HCT116 (cell line): ENCODE results near the gene MAPK8. TPM values are rescaled to one million over a fixed set of nuclear protein-coding genes. Genes with fewer than 3 reads are reported as not detected.

Source experiments
- ATF3 ChIP-seq: IDR thresholded peaks from 2 replicates; pipeline ENCODE4 v1.6.1; 2012
- CBX3 ChIP-seq: IDR thresholded peaks from 2 replicates; pipeline ENCODE4 v1.6.1; 2012; ENCODE audit warnings: low read depth
- EZH2 ChIP-seq: fragments of 200-600 bp; sonication (generic); IDR thresholded peaks from 2 replicates; pipeline ENCODE4 v1.6.1; 2017; ENCODE audit warnings: antibody characterized with exemption, mixed run types
- POLR2A ChIP-seq: IDR thresholded peaks from 2 replicates; pipeline ENCODE4 v1.7.0; 2011; ENCODE audit warnings: borderline replicate concordance; ENCODE audit not compliant: insufficient read depth, insufficient read length; ENCODE audit errors: extremely low read depth
- POLR2AphosphoS5 ChIP-seq: IDR thresholded peaks from 2 replicates; pipeline ENCODE4 v1.6.1; 2011; ENCODE audit warnings: mild to moderate bottlenecking, low read depth, low read length, moderate library complexity
- RAD21 ChIP-seq: IDR thresholded peaks from 2 replicates; pipeline ENCODE4 v1.6.1; 2012; ENCODE audit warnings: low read depth, mild to moderate bottlenecking
- SRF ChIP-seq: IDR thresholded peaks from 2 replicates; pipeline ENCODE4 v1.6.1; 2012; ENCODE audit warnings: low read depth
- YY1 ChIP-seq: IDR thresholded peaks from 2 replicates; pipeline ENCODE4 v1.6.1; 2011; ENCODE audit warnings: low read length, low read depth, moderate library complexity, mild to moderate bottlenecking; ENCODE audit not compliant: insufficient replicate concordance; ENCODE audit errors: extremely low read depth
- ZBTB33 ChIP-seq: IDR thresholded peaks from 2 replicates; pipeline ENCODE4 v1.6.1; 2011; ENCODE audit warnings: mild to moderate bottlenecking, low read length, moderate library complexity; ENCODE audit not compliant: insufficient replicate concordance; ENCODE audit errors: extremely low read depth
- ZFX ChIP-seq: fragments of 450-650 bp; IDR thresholded peaks from 2 replicates; pipeline ENCODE4 v1.6.1; 2017
- ZNF274 ChIP-seq: fragments of 200-500 bp; sonication (Bioruptor generic); IDR thresholded peaks from 2 replicates; pipeline ENCODE4 v1.6.1; 2014; ENCODE audit warnings: mild to moderate bottlenecking, low read depth, low read length, inconsistent platforms
- total RNA-seq: library from RNA; stranded (reverse); gene quantifications from one replicate; pipeline ENCODE4 v1.2.1, GENCODE V29; 2021; ENCODE audit not compliant: unreplicated experiment
- TF ChIP-seq, protein P1 (sequence below): IDR thresholded peaks from 2 replicates; pipeline ENCODE4 v1.6.1; 2012; ENCODE audit warnings: low read depth

Gene MAPK8
- total RNA-seq, 1 experiment from 2014 or later, result 71.0 TPM

DNA sequence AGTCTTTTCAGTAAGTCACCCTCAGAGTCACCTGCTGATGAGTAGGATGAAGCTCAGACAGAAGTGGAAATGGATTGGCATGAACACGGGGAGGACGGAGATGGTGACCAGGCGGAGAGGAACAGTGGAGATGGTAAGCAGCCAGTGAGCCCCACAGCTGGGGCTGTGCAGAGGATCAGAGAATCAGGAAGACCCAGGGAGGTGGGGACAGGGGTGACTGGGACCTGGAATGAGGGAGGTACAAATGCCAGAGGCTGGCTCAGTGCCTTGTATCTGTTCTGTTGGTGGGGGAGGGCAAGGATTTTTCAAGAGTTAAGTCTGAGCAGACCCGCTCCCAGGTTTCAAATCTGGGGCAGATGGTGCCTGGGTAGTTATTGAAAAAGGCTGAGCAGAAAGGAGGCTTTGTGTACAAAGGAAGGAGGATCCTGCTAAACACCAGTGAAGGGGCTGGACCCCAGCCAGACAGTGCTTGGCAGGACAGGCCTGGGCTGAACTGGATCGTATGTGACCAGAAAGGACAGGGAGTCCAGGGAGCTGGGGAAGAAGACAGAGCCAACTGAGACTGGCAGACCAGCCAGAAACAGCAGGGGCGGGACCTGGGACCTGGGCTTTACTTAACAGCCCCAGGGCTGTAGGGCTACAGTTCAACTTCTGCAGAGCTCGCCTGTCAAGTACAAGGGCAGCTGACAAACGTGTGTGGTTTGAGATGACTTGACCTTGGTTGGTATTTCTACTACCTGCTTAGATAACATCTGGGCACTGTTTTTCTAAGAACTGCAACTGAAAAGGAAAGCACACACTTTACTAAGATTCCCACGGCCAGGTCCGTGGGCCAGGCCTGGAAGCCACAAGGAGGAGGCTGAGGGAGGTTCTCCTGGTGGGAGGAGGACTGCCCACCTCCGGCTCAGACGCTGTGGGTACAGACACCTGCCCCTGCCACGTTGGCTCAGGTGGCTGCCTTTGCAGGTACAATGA is 18.8 kb upstream of the MAPK8 start (continued):
- TF ChIP-seq, protein P1, sequence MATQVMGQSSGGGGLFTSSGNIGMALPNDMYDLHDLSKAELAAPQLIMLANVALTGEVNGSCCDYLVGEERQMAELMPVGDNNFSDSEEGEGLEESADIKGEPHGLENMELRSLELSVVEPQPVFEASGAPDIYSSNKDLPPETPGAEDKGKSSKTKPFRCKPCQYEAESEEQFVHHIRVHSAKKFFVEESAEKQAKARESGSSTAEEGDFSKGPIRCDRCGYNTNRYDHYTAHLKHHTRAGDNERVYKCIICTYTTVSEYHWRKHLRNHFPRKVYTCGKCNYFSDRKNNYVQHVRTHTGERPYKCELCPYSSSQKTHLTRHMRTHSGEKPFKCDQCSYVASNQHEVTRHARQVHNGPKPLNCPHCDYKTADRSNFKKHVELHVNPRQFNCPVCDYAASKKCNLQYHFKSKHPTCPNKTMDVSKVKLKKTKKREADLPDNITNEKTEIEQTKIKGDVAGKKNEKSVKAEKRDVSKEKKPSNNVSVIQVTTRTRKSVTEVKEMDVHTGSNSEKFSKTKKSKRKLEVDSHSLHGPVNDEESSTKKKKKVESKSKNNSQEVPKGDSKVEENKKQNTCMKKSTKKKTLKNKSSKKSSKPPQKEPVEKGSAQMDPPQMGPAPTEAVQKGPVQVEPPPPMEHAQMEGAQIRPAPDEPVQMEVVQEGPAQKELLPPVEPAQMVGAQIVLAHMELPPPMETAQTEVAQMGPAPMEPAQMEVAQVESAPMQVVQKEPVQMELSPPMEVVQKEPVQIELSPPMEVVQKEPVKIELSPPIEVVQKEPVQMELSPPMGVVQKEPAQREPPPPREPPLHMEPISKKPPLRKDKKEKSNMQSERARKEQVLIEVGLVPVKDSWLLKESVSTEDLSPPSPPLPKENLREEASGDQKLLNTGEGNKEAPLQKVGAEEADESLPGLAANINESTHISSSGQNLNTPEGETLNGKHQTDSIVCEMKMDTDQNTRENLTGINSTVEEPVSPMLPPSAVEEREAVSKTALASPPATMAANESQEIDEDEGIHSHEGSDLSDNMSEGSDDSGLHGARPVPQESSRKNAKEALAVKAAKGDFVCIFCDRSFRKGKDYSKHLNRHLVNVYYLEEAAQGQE, result no peak
- TF ChIP-seq ZBTB33, result no peak
- TF ChIP-seq POLR2AphosphoS5, result no peak
- TF ChIP-seq ATF3, result no peak
- TF ChIP-seq SRF, result no peak
- no peak for TF ChIP-seq YY1
- TF ChIP-seq RAD21, result no peak
- TF ChIP-seq POLR2A, result no peak
- no peak for TF ChIP-seq ZFX
- no peak for TF ChIP-seq CBX3
- TF ChIP-seq EZH2, result no peak
- TF ChIP-seq ZNF274, result no peak
- TF ChIP-seq, all 23 proteins: peak for 0
